HCT116 (cell line): ENCODE data around the gene GTF2IRD1. TPM values are rescaled to one million over a fixed set of nuclear protein-coding genes. Genes with fewer than 3 reads are reported as not detected.

Experiments used
- ATAC-seq: fragments of 200-7000 bp; cut with Tn5 transposase; 2 replicates; pipeline ENCODE4 v1.9.1; 2020; ENCODE audit warnings: mild to moderate bottlenecking, moderate library complexity
- BruUV-seq: library from RNA; stranded (reverse); fragments of 400-500 nt; replicated peaks from 2 replicates; lab custom pipeline; 2021; lab: Mats Ljungman, UMichigan
- CTCF ChIA-PET: fragments of 300-600 bp; sonication (Branson Sonifier 250); formaldehyde crosslinking; loops from one replicate; lab custom pipeline; 2021; ENCODE audit warnings: antibody characterized with exemption; lab: Charles Lee
- POLR2A ChIA-PET: fragments of 300-600, 350-600 bp; sonication (Branson Sonifier 250); formaldehyde crosslinking; loops from one replicate; lab custom pipeline; 2021; ENCODE audit warnings: antibody characterized with exemption; lab: Charles Lee
- RAD21 ChIA-PET, 2 experiments: fragments of 300-600 bp; sonication (Branson Sonifier 250); formaldehyde crosslinking; loops; one replicate each; lab custom pipeline; 2023; ENCODE audit warnings: low total read pairs in 2 of 2; ENCODE audit not compliant: uncharacterized antibody in 2 of 2, unreplicated experiment in 2 of 2, low non-redundant PET in 1 of 2; lab: Charles Lee
- DNase-seq: peaks from one replicate; pipeline ENCODE4 v3.0.0-alpha.2; 2010; ENCODE audit warnings: low read depth, low spot score
- H2AFZ ChIP-seq: fragments of 200-600 bp; shearing (Covaris generic), sonication (generic); 2 replicates; pipeline ENCODE4 v1.6.1; 2017; ENCODE audit warnings: low read depth, mixed run types, mixed read lengths, antibody characterized with exemption, low read length; ENCODE audit not compliant: poor library complexity, severe bottlenecking
- H3K27ac ChIP-seq: 2 replicates; pipeline ENCODE4 v1.5.1; 2012; ENCODE audit warnings: low read depth, low read length
- H3K27me3 ChIP-seq: fragments of 200-600 bp; sonication (generic); 2 replicates; pipeline ENCODE4 v1.6.1; 2016; ENCODE audit warnings: mixed run types, low read length, mixed read lengths; ENCODE audit not compliant: insufficient read depth
- H3K36me3 ChIP-seq, 2 experiments: fragments of 200-500 bp in 1 of 2; fragments of 200-600 bp in 1 of 2; sonication (Bioruptor generic) in 1 of 2; sonication (generic) in 1 of 2; 2 replicates each; pipeline versions ENCODE4 v1.5.1 to v1.6.1; 2014 to 2016; ENCODE audit warnings: low read length in 2 of 2, inconsistent platforms in 1 of 2, mixed read lengths in 1 of 2, mixed run types in 1 of 2; ENCODE audit not compliant: insufficient read depth in 2 of 2, control insufficient read depth in 1 of 2
- H3K4me1 ChIP-seq, 2 experiments: fragments of 200-600 bp in 1 of 2; sonication (generic) in 1 of 2; 2 replicates each; pipeline versions ENCODE4 v1.5.1 to v1.6.1; 2012 to 2017; ENCODE audit warnings: low read length in 2 of 2, inconsistent platforms in 1 of 2, mild to moderate bottlenecking in 1 of 2, mixed read lengths in 1 of 2, mixed run types in 1 of 2, moderate library complexity in 1 of 2; ENCODE audit not compliant: insufficient read depth in 2 of 2, control insufficient read depth in 1 of 2
- H3K4me2 ChIP-seq: fragments of 200-600 bp; sonication (generic); 2 replicates; pipeline ENCODE4 v1.6.1; 2017; ENCODE audit warnings: mixed run types, low read length, mixed read lengths
- H3K4me3 ChIP-seq, 2 experiments: fragments of 200-600 bp in 1 of 2; sonication (generic) in 1 of 2; replicated peaks in 1 of 2; 2 replicates each; pipeline ENCODE4 v1.5.1; 2011 to 2016; ENCODE audit warnings: low read length in 2 of 2, control low read depth in 1 of 2, low read depth in 1 of 2, mild to moderate bottlenecking in 1 of 2, mixed read lengths in 1 of 2, mixed run types in 1 of 2
- H3K79me2 ChIP-seq: fragments of 200-600 bp; sonication (generic); 2 replicates; pipeline ENCODE4 v1.6.1; 2017; ENCODE audit warnings: mild to moderate bottlenecking, mixed run types, low read length, moderate library complexity, mixed read lengths; ENCODE audit not compliant: insufficient read depth
- H3K9ac ChIP-seq: fragments of 200-600 bp; sonication (generic); 2 replicates; pipeline ENCODE4 v1.6.1; 2016; ENCODE audit warnings: low read length, mixed read lengths
- H3K9me2 ChIP-seq: fragments of 200-600 bp; sonication (generic), shearing (Covaris generic); 2 replicates; pipeline ENCODE4 v1.6.1; 2017; ENCODE audit warnings: mixed run types, mild to moderate bottlenecking, moderate library complexity; ENCODE audit not compliant: insufficient read depth
- H3K9me3 ChIP-seq, 2 experiments: fragments of 200-500 bp in 1 of 2; fragments of 200-600 bp in 1 of 2; sonication (Bioruptor generic) in 1 of 2; sonication (generic) in 1 of 2; 2 replicates each; pipeline ENCODE4 v1.6.1; 2014 to 2017; ENCODE audit warnings: low read length in 2 of 2, mixed read lengths in 2 of 2, inconsistent platforms in 1 of 2, low read depth in 1 of 2, mild to moderate bottlenecking in 1 of 2, mixed run types in 1 of 2, moderate library complexity in 1 of 2; ENCODE audit not compliant: control insufficient read depth in 1 of 2, insufficient read depth in 1 of 2
- H4K20me1 ChIP-seq: fragments of 200-600 bp; sonication (generic), shearing (Covaris generic); 2 replicates; pipeline ENCODE4 v1.6.1; 2017; ENCODE audit warnings: mixed run types, mild to moderate bottlenecking, moderate library complexity; ENCODE audit not compliant: insufficient read depth
- CBX3 ChIP-seq: IDR thresholded peaks from 2 replicates; pipeline ENCODE4 v1.6.1; 2012; ENCODE audit warnings: low read depth
- CEBPB ChIP-seq: IDR thresholded peaks from 2 replicates; pipeline ENCODE4 v1.6.1; 2012; ENCODE audit warnings: low read depth
- ELF1 ChIP-seq: IDR thresholded peaks from 2 replicates; pipeline ENCODE4 v1.6.1; 2012; ENCODE audit warnings: low read depth, borderline replicate concordance
- EZH2phosphoT487 ChIP-seq: fragments of 200-600 bp; IDR thresholded peaks from 2 replicates; pipeline ENCODE4 v1.6.1; 2018; ENCODE audit warnings: antibody characterized with exemption, borderline replicate concordance
- POLR2A ChIP-seq: IDR thresholded peaks from 2 replicates; pipeline ENCODE4 v1.7.0; 2011; ENCODE audit warnings: borderline replicate concordance; ENCODE audit not compliant: insufficient read depth, insufficient read length; ENCODE audit errors: extremely low read depth
- SIN3A ChIP-seq: IDR thresholded peaks from 2 replicates; pipeline ENCODE4 v1.6.1; 2012; ENCODE audit warnings: low read depth
- SP1 ChIP-seq: IDR thresholded peaks from 2 replicates; pipeline ENCODE4 v1.6.1; 2012; ENCODE audit warnings: low read depth
- SRF ChIP-seq: IDR thresholded peaks from 2 replicates; pipeline ENCODE4 v1.6.1; 2012; ENCODE audit warnings: low read depth
- ZNF274 ChIP-seq: fragments of 200-500 bp; sonication (Bioruptor generic); IDR thresholded peaks from 2 replicates; pipeline ENCODE4 v1.6.1; 2014; ENCODE audit warnings: mild to moderate bottlenecking, low read depth, low read length, inconsistent platforms
- intact Hi-C: fragments of 100-400 bp; cut with micrococcal nuclease; formaldehyde crosslinking; loops from 2 replicates; pipeline ENCODE4 v1.10.0; 2022
- total RNA-seq: library from RNA; stranded (reverse); gene quantifications from one replicate; pipeline ENCODE4 v1.2.1, GENCODE V29; 2021; ENCODE audit not compliant: unreplicated experiment
- TF ChIP-seq, protein P1 (sequence below): IDR thresholded peaks from 2 replicates; pipeline ENCODE4 v1.6.1; 2011; ENCODE audit warnings: mild to moderate bottlenecking, low read length, moderate library complexity; ENCODE audit not compliant: insufficient replicate concordance; ENCODE audit errors: extremely low read depth
- TF ChIP-seq, protein P2 (sequence below): IDR thresholded peaks from 2 replicates; pipeline ENCODE4 v1.6.1; 2012

The GTF2IRD1 gene
- total RNA-seq, 1 experiment from 2014 or later: 34.5 TPM

DNA sequence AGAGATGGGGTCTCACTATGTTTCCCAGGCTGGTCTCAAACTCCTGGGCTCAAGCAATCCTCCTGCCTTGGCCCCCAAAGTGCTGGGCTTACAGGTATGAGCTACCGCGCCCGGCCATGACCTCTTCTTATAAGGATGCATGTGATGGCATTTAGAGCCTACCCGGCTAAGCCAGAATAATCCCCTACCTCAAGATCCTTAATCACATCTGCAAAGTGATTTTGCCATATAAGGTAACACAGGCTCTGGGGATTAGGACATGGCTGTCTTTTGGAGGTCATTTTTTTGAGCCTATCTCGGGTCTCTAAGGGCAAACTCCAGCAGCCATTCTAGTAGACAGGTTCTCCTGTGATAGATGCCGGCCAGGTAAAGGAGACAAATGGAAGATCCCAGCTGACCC lies 39.6 kb downstream of the GTF2IRD1 start (continued):
- TF ChIP-seq, protein P1, sequence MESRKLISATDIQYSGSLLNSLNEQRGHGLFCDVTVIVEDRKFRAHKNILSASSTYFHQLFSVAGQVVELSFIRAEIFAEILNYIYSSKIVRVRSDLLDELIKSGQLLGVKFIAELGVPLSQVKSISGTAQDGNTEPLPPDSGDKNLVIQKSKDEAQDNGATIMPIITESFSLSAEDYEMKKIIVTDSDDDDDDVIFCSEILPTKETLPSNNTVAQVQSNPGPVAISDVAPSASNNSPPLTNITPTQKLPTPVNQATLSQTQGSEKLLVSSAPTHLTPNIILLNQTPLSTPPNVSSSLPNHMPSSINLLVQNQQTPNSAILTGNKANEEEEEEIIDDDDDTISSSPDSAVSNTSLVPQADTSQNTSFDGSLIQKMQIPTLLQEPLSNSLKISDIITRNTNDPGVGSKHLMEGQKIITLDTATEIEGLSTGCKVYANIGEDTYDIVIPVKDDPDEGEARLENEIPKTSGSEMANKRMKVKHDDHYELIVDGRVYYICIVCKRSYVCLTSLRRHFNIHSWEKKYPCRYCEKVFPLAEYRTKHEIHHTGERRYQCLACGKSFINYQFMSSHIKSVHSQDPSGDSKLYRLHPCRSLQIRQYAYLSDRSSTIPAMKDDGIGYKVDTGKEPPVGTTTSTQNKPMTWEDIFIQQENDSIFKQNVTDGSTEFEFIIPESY: no peak
- TF ChIP-seq SP1: no peak
- TF ChIP-seq, protein P2, sequence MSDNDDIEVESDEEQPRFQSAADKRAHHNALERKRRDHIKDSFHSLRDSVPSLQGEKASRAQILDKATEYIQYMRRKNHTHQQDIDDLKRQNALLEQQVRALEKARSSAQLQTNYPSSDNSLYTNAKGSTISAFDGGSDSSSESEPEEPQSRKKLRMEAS: no peak
- no peak for TF ChIP-seq EZH2phosphoT487

DNA sequence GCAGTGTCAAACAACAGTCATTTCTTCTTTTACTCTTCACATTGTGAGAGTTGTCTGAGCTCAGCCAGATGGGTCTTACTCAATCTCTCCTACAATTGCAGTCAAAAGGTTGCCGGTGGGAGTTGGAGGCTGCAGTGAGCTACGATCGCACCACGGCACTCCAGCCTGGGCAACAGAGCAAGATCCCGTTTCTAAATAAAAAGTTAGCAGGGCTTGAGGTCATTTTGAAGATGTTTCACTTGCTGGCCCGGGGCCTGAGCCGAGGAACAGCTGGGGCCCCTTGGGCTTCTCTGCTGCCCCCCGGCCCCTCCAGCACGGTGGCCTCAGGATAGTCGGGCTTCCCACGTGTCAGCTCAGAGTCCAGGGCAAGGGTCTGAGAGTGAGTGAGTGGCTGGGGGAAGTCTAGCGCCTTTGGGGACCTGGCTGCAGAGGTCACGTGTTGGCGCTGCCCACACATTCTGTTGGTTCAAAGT lies 40.4 kb downstream of the GTF2IRD1 start:
- Histone ChIP-seq H3K36me3 (no peaks in the 10 kb centered on the region), H3K79me2 (no peaks in the 10 kb centered on the region; the same call in 1 of the 2 replicates), H3K9me3 (no peaks in the 10 kb centered on the region), H3K4me1 (peaks cover 0 to 3% of the 10 kb centered on the region in 2 experiments; a peak in 1 of 4 replicates)
- ChIA-PET POLR2A (no interaction called here), CTCF (no interaction called here)
- DNase-seq (no peak), ATAC-seq (no peak)
- BruUV-seq: no TSS peak
- intact Hi-C loops: no loop called here
- TF ChIP-seq ELF1: no peak
- no peak for TF ChIP-seq POLR2A
- TF ChIP-seq EZH2phosphoT487: no peak
- TF ChIP-seq, protein P1: no peak
- TF ChIP-seq SRF: no peak
- no peak for TF ChIP-seq ZNF274
- no peak for TF ChIP-seq CEBPB
- TF ChIP-seq CBX3: no peak
- no peak for TF ChIP-seq SIN3A
- TF ChIP-seq, all 23 proteins: peak for 0
- no peak overlapping the region for H3K4me2 ChIP-seq
- no peaks in the 10 kb centered on the region for H3K27me3 ChIP-seq
- no peak overlapping the region for H2AFZ ChIP-seq
- H3K4me3 ChIP-seq: no peak overlapping the region
- no peak overlapping the region for H3K9ac ChIP-seq
- no peaks in the 10 kb centered on the region for H4K20me1 ChIP-seq
- H3K27ac ChIP-seq: no peak overlapping the region
- RAD21 ChIA-PET: no interaction called here
- H3K9me2 ChIP-seq: no peaks in the 10 kb centered on the region
